ENCODE data around the gene RGPD5.
"Not testable (repeated sequence)": the region's sequence is repeated elsewhere in the genome, so short reads cannot be mapped to it uniquely, and the experiment has no call there.

RGPD5 gene

DNA sequence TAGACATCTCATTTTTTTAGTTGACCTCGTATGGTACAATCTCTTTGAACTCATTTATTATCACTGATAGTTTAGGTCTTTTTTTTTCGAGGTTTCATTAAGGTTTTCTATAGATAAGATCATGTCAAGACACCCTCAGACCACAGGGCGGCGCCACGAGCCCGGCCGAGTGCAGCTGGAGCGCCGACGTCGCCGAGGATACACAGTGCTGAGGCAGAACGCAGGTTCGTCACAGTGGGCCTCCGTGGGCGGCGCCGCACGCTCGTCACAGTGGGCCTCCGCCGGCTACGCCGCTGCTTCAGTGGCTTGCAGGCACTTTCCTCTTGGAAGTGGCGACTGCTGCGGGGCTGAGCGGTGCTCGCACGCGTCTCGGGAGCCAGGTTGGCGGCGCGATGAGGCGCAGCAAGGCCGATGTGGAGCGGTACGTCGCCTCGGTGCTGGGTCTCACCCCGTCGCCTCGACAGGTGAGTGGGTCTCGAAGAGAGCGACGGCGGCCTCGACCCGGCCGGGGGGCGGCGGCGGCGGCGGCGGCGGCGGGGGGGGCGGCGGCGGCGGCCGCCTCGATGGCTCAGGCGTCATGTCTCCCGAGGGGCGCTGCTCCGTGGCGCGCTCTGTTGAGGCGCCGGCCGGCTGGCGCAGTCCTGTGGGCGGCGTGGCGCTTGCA, at the start of gene RGPD5:
Gene RGPD5, plus strand, starts transcription at position 232 of the 664 bp plus-strand sequence. Its CDS starts 161 bp downstream, at position 393.
- not testable (repeated sequence) for DNase-seq

DNA sequence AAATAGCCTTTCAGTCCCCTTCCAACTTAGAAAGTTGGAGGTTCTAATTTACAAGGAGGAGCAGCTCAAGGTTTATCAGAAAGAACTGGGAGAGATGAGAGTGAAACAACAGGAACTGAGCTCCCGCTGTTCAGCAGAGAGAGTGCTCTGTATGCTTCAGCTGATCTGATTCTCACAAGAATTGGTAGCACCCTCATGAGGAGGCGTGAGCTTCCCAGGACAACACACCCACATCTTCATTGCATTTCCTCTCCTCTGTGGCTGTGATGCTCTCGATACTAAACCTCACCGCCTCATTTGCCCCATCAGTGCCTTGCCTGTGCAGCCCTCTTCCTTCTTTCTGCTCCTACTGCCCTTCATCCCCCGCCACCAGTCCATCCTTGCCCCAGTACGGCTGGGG, 42.5 kb upstream of the RGPD5 start:
- DNase-seq, result not testable (repeated sequence)

DNA sequence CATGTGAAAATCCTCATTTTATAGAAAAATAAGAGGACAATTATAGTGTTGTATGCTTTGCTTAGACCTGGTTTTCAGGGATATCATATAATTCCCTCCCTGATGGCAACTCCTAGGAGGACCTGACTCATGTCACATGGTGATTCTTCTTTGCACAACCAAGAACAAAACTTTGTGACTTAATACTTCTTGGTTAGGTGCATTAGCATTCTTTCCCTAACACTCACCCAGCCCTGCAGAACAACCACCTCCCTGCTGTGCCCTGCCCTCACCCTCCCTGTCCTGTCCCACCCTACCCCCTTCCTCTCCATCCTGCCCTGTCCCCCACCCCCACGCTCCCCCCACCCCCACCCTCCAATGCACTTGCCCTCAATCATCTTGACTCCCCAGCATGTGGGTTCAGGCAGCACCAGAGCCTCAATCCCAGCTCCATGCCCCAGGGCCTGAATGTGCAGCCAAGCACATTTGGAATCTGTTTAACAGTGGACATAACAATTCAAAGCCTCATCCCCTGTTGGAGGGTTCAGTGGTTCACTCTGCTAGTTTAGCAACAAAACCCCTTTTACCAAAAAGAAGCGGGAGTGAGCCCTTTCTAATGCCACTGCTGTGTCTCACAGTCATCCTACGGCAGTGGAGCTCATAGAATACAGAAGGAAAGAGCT, 36.8 kb upstream of the RGPD5 start:
- DNase-seq, result not testable (repeated sequence)

DNA sequence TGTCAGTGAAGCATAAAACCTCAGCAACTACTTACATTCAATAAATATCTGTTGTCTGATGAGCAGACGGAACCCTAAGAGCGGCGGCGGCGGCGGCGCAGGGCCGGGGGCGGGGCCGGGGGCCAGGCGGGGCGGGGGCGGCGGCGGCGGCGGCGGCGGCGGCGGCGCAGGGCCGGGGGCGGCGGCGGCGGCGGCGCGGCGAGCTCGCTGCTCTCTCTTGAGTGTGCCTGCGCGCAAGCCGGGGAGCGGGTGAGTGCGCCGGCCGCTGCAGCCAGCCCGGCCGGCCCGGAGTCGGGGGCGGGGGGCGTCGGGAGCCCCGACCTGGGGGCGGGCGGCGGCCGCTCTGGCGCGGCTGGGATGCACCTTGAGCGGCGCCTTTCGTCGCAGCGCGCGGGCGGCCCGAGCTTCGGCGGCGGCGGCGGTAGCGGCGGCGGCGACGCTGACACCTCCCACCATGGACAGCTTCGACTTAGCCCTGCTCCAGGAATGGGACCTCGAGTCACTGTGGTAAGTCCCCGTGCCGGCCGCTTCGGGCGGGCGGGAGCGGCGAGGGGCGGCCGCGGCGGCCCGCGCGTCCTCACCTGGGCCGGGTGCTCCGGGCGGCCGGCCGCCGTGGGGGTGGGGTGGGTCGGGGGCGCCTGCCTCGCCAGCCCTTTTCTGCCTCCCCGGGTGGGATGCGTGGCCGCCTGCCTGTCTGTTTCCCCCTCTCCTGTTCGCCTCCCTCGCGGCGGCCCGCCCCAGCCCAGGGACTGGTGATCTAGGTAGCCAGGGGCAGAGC, 33.7 kb upstream of the RGPD5 start:
- not testable (repeated sequence) for DNase-seq

DNA sequence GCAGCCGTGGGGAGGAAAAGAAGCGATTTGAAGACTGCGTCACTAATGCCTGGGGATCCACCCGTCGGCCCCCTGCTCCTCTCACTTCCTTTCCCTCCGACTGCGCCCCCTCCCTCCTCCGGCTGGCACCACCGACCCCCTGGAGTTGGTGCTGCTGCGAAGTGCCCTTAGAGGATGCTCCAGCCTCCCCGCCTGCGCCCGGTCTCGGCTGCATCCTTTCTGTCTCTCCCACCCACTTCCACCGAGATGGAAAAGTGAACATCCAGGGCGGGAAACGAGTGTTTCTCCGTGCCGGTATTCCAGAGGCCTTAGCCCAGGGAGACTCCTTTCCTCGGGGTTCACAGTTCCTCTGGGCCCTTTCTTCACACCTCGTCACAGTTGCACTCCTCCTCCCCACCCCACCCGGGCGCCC, 33.1 kb upstream of the RGPD5 start:
- DNase-seq, result not testable (repeated sequence)

DNA sequence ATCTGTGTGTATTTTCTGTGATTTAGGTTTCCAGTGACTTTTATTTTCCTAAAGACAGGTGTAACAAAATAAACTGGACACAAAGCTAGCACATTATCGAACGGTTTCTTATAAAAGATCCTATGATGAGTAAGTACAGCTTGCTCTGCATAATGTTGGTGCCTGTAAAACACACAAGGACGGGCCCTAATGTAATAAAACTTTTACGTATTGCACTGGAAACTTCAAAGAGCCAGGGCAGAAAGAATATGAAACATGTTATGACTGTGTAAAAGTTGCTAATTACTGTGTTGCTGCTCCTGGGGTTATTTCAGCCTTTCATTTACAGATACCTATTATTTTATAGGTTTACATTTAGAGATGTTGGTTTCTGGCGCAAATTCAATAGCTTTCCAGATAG, 32.1 kb upstream of the RGPD5 start:
- DNase-seq, result not testable (repeated sequence)

DNA sequence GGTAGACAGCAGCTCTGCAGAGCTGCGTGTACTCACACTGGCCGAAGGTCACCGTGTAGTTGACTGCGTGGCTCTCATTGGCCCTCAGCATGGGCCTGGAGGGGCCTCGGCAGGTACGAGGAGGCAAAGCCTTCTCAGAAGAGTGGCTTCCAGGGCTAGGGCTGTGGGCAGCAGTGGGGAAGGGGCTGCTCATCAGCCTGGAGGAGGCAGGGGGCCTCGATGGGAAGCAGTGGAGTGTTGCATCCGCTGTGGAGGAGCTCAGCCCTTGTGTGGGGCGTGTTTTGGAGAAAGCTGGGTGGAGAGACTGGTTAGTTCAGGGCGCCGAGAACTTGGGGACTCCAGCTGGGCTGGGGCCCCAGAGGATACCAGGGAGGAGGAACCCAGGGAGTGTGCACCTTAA, 28.0 kb upstream of the RGPD5 start:
- DNase-seq, result not testable (repeated sequence)

DNA sequence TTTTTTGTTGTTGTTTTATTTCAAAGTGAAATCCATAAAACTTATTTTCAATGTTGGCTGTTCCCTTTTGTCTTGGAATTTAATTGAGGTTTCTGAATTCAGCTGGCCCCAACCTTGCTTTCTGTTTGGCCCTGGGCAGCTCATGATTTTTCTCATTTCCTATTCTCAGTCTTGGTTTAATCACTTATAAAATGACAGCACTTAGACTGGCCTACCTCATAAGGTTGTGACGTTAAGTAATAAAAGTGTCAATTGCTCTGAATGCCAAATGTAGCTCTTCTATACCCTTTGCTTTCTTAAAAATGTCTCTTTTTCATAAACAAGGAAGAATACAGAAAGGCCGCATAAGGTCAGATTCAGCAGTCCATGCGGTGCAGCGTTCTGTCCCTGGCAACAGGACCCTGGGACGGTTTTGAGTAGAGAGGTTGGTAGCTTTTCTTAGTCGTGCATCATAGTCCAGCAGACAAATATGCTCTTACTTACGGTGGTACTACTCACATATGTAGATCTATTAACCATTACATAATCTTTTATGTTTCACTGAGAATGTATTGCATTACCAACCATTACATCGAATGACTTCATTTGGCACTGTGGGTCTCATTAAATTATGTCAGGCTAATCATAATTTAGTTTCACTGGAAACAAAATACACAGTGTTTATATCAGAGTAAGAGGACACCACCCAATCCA, 27.1 kb upstream of the RGPD5 start:
- DNase-seq, result not testable (repeated sequence)

DNA sequence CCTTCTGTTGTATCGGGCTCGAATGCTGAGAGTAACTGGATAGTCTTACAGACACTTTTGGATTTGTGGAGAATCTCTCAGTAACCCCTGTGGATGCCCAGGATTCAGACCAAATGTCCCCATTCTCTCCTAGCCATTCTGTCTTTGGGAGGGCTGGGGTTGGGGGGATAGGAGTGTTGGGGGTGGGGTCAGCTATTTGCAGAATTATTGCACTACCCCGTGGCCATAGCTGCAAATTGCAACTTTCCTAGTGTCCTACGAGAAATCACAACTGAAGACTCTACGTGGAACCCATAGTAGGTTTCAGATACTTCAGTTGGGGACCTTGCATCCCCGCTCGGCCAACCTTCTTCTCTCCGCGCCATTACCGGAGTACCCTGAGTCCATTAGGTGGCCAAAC, 25.2 kb upstream of the RGPD5 start:
- not testable (repeated sequence) for DNase-seq

DNA sequence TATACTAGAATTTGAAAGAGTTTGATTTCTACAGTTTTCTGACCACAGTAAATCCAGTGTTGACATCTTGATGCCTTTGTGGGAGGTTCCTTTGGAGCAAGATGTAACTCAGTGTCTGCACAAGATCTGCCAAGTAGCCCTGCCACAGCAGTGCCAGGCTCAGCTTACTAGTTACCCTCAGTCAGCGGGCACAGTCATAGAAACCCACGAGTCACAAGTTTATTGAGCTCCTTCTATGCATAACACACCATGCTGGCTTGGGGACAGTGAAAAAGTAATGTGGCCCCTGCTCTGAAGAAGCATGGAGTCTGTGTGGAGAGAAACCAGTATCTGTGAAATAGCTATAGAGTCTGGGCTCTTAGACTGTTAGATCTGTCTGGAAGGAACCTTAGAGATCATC, 15.0 kb upstream of the RGPD5 start:
- DNase-seq, result not testable (repeated sequence)

DNA sequence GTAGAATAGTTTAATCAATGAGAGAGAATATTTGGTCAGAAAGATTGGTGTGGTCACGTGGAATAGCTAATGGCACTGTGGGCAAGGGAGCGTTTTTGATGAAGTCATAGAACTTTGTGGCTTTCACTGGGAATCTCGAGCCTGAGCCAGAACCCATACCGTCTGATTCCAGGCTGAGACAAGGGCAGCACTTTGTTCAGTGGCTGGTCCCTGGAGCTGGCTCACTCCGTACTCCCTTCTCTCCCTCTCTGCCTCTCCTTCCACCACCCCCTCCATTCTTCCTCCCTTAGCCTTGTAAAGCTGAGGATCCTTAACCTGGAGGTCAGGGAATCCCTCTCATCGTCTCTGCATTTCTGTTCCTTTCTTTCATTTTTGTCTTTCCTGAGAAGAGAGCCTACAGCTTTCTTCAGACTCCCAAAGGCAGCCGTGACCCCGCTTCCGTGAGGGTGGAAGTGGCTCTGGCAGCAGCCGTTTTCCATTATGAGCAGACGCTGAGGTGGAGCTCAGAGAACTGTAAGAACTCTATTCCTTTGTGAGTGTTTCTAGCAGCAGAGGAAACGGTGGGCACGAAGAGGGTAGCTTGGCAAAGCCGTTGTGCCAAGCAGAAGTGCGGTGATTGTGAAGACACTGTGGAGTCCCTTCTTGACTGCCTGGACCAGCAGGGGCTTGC, 12.8 kb upstream of the RGPD5 start:
- DNase-seq, result not testable (repeated sequence)

DNA sequence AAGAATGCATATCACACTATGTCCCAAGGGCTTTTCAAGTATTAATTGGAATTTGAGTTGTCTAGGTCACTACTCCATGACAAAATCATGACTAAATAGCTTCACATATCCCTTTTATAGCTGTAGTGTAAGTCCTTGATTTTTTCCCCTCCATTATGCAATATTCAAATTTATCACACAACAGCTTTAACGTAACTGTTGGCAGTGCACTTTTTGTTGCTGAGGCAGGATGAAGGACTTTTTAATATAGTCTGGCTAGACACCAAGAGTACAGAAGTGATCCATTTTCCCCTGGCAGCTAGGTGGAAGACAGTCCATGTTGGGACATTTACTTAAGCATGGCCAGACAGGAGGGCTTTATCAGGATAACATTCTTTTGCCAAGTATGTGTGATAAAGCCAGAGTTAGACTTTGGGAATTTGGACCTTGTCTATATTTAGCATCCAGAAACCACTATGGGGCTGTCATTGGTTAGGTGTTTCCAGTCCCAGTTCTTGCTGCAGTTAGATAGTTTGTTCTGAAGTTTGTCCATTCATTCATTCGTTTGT, 11.6 kb upstream of the RGPD5 start:
- DNase-seq, result not testable (repeated sequence)

DNA sequence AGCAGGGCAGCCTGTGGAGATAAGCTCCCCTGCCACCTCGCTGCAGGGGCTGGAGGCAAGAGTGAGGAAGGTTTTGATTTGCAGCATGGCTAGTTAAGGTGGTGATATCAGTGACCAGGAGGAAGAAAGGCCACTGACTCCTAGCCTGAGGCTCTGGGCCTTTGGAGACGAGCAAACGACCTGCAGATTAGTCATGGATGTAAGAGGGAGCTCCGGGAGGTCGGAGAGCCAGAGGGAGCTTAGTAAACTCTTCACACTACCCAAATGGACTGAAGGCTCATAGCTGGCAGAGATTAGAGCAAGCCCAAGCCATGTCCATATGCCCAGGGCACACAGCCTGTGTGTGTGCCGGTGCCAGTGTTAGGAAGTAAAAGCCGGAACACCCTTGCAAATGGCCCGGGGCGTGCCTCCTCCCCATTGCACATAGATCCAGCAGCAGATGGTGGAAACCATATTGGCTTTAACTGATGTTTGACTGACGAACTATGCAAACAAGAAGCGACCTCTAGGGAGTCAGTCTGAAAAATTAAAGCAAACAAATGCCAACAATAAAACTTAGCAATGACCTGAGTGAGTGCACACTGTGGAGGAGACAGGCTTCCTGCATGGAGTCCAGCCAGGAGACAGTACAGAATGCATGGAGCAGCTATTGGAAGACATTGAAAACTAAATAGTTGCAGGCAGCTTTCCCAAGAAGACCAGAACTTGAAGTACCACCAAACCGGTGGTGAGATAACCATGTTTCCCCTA, 2.4 kb upstream of the RGPD5 start:
- not testable (repeated sequence) for DNase-seq

DNA sequence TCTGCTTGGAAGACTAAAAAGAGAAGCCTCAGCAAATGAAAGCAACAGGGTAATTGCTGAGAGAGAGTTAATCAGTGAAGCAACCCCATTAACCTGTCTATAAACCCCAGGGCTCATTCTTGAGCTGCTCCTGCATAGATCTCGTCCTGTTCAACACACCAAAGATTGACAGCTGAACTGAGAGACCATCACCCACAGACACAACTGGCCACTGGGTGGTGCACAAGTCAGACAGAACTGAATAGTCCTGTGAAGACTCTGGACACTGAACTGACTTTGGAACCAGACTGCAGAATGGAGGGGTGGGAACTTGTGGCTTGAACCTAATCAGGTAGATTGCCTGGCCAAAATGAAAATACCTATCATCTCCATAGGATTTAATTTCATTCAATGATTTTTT, 1.4 kb upstream of the RGPD5 start:
- not testable (repeated sequence) for DNase-seq

DNA sequence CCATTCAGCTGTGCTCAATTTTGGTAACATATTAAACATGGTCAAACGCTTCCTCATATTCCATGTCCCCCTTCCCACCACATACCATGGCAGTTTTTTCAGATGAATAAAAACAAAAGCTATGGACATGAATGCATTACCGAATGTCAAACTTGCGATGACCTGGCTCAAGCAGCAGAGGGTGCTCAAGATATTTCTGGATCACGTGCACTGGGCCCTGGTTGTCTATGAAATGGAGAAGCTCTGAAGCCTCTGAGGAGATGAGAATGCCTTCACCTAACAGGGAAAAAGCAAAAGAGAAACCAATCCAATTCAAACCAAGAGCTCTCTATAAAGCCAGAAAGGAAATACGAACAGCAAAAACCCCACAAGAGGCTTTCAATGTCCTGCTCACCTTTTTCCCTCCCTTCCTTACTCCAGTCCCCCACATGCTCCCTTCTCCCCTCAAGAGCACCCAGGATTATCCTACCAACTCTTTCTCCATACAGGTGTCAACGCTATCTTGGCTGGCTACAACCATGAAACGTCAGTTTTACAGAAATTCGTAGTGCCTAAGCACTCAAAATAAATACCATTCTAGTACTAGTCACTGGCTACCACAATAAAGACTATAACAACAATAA, 77.1 kb downstream of the RGPD5 start:
- DNase-seq, result not testable (repeated sequence)

DNA sequence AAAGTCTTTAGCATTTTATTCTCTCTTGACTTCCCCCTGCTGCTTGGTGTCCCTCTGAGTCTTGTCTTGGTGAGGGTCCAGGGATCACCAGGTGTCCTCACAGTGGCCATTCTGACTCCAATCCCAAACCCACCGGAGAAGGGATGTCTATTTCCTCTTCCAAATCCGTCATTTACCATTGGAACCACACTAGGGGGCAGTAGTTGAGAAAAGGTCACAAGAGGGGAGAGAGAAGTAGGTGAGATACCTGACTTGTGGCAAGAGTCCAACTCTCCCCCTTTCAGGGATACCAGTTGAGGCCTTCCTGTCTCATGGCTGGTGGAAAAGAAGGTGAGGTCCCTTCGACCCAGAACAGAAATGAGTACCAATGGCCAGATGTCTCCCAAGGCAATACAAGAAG, 82.5 kb downstream of the RGPD5 start:
- not testable (repeated sequence) for DNase-seq

DNA sequence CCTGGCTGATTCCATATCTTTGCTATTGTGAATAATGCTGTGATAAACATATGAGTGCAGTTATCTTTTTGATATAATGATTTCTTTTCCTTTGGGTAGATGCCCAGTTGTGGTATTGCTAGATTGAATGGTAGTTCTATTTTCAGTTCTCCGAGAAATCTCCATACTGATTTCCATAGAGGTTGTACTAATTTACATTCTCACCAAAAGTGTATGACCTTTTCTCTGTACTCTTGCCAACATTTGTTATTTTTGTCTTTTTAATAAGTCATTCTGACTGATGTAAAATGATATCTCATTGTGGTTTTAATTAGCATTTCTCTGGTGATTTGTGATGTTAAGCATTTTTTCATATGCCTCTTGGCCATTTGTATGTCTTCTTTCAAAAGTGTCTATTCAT, 88.0 kb downstream of the RGPD5 start:
- not testable (repeated sequence) for DNase-seq

DNA sequence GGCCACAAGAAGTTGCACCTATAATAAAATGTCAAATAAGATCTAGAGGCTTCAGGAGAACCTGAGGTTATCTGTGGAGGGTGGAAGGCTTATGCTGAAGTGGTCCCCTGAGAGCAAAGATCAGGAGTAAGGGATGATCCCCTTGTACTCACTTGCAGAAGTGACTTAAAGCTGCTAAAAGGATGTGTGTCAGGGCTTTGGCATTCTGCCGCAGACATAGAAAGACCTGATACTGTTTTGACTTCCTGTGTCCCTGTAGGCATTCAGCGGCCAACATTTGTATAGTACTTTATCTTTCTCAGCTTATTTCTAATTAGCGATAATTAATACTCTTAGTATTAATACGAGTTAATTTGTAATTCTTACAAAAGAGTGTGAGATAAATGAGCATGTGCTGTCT, 94.3 kb downstream of the RGPD5 start:
- not testable (repeated sequence) for DNase-seq

DNA sequence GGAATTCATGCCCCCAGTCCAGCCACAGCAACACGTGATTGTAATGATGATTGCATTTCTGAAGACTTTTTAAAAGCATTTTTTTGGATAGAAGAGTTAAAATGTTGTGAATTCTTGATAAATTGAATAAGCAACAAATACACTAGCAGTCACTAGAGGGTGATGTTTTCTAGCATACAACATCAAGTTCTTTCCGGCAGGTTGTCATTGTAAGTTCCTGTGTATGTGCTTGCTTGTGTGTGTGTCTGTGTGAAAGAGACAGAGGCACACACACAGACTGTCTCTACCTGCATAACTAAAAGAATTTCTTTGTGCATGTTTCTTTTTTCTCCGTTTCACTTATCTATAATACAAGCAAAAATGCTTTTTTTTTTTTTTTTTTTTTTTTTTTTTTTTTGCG, 95.8 kb downstream of the RGPD5 start:
- DNase-seq, result not testable (repeated sequence)
